ENCODE results near the gene ANKFN1.

ANKFN1 gene

DNA sequence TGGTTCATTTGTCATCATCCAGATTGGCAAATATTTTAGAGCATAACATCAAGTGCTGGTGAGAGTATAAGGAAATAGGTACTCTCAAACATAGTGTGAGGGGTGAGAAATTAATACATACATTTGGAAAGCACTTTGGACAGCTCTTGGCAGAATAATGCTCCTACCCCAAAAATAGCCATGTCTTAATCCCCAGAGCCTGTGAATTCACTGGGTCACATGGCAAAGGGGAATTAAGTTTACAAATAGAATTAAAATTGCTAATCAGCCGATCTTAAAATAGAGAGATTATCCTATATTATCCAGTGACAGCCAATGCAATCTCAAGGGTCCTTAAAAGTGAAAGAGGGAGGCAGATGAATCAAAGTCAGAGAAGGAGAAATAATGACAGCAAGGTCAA is 38.8 kb upstream of the ANKFN1 start:
- DNase-seq (ENCODE audit: extremely low read depth, low read depth), result no peak
- no peak for TF ChIP-seq CTCF (IDR thresholded peaks at IDR 0.05; ENCODE audit: low read depth, low read length)

- TF ChIP-seq CTCF (IDR thresholded peaks at IDR 0.05; ENCODE audit: low read depth, low read length), result no peak
- no peak for DNase-seq (ENCODE audit: extremely low read depth, low read depth)
These were observed 34.1 kb upstream of the ANKFN1 start for GRCh38 chr17:56119191-56119590.

GRCh38 chr17:56119936-56120335 is 33.3 kb upstream of the ANKFN1 start:
- TF ChIP-seq CTCF (IDR thresholded peaks at IDR 0.05; ENCODE audit: low read depth, low read length), result no peak
- DNase-seq (ENCODE audit: extremely low read depth, low read depth), result no peak

DNA sequence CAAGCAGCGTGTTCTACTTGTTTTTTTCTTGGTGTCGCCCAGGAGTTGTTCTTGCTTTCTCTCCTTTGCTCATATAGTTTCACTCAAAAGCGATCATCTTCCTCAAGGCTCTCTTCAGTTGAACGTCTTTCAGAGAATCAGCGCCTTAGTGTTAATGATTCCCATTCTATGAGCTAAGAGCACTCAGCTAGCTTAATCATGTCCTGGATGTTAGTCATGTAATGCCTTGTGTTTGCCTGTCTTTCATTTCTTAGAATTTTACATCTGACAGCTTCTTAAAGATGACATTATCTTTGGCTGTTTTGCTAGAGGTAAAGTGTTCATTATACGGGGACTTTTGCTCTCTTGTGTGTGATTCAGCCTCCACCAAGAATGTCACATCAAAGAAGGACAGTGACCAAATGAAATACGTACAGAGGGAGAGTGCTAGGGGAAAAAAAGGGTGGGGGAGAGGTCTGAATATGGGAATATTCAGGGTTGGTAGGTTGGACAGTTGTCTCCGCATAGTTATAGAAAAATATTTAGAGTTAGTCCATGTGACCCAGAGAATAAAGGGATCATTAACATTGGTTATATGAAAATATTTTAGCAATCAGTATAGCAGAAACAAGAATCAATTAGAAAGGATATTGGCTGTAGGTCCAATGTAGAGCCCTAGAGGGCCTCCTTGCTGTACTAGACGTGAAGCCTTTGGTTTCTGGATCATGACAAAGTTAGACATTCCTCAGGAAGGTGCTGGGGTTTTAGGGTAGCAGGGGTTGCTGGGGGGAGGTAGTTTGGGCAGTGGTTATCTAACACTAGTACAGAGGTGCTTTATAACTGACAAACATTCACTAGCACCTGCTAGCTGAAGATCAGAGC is 31.9 kb upstream of the ANKFN1 start:
- no peak for DNase-seq (ENCODE audit: extremely low read depth, low read depth)
- no peak; the same call in 1 of the 2 replicates for TF ChIP-seq CTCF (IDR thresholded peaks at IDR 0.05; ENCODE audit: low read depth, low read length)

GRCh38 chr17:56125830-56126819 is 27.1 kb upstream of the ANKFN1 start:
- peak; percentile 79 for TF ChIP-seq CTCF (IDR thresholded peaks at IDR 0.05; ENCODE audit: low read depth, low read length)
- peak; percentile 40 for DNase-seq (ENCODE audit: extremely low read depth, low read depth)

- TF ChIP-seq CTCF (IDR thresholded peaks at IDR 0.05; ENCODE audit: low read depth, low read length), result no peak
- DNase-seq (ENCODE audit: extremely low read depth, low read depth), result no peak
These were observed 23.2 kb upstream of the ANKFN1 start for GRCh38 chr17:56130026-56130425.

DNA sequence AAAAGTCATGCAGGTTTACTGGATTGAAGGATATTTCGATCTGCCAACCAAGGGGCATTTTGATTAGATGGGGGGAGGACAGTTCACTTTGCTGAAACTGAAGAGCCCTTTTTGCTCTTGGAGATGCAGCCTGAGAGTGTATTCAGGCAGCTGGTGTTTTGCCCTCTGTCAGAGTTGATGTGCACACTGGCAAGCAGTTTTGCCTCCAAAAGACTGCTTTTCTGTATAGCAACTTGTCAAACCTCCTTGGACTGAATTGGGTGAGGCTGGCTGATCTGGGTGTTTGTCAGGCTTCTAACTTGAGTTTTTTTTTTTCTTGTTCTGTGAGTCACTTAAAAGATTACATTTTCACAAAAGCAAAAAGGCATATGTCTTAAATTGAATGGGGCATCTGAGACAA is 22.6 kb upstream of the ANKFN1 start:
- no peak for TF ChIP-seq CTCF (IDR thresholded peaks at IDR 0.05; ENCODE audit: low read depth, low read length)
- DNase-seq (ENCODE audit: extremely low read depth, low read depth), result no peak

Data from AG09319 (cell line).